HepG2 (cell line): ENCODE data around the gene TSACC. TPM values are rescaled to one million over a fixed set of nuclear protein-coding genes. Genes with fewer than 3 reads are reported as not detected.

Experiments
- CAMTA2 ChIP-seq: sonication (generic); formaldehyde crosslinking; IDR thresholded peaks from 2 replicates; pipeline ENCODE4 v1.4.0; 2020; ENCODE audit warnings: mild to moderate bottlenecking, missing genetic modification reagents, borderline replicate concordance
- CBX5 ChIP-seq: sonication (generic); formaldehyde crosslinking; IDR thresholded peaks from 2 replicates; pipeline ENCODE4 v1.4.0; 2020; ENCODE audit warnings: missing genetic modification reagents, borderline replicate concordance
- ETV6 ChIP-seq: sonication (generic); formaldehyde crosslinking; conservative IDR thresholded peaks from 2 replicates; pipeline ENCODE4 v1.4.0; 2020; ENCODE audit warnings: missing genetic modification reagents
- HES4 ChIP-seq: sonication (generic); formaldehyde crosslinking; IDR thresholded peaks from 2 replicates; pipeline ENCODE4 v1.9.0; 2021; ENCODE audit warnings: mild to moderate bottlenecking, missing genetic modification reagents, borderline replicate concordance
- KAT7 ChIP-seq: IDR thresholded peaks from 2 replicates; pipeline ENCODE4 v1.6.1; 2018; ENCODE audit warnings: borderline replicate concordance, missing compliant biosample characterization
- LBX2 ChIP-seq: sonication (generic); formaldehyde crosslinking; IDR thresholded peaks from 2 replicates; pipeline ENCODE4 v1.5.0; 2020; ENCODE audit warnings: missing genetic modification reagents, mild to moderate bottlenecking, borderline replicate concordance
- NAIF1 ChIP-seq: sonication (generic); formaldehyde crosslinking; IDR thresholded peaks from 2 replicates; pipeline ENCODE4 v1.5.0; 2020; ENCODE audit warnings: mild to moderate bottlenecking, missing genetic modification reagents, borderline replicate concordance
- NFYB ChIP-seq: sonication (generic); formaldehyde crosslinking; IDR thresholded peaks from 2 replicates; pipeline ENCODE4 v1.4.0; 2020; ENCODE audit warnings: missing genetic modification reagents
- NR2C2 ChIP-seq: sonication (generic); formaldehyde crosslinking; IDR thresholded peaks from 2 replicates; pipeline ENCODE4 v1.4.0; 2020; ENCODE audit warnings: missing genetic modification reagents, mild to moderate bottlenecking, moderate library complexity, borderline replicate concordance
- SIX1 ChIP-seq: sonication (generic); formaldehyde crosslinking; IDR thresholded peaks from 2 replicates; pipeline ENCODE4 v1.4.0; 2020; ENCODE audit warnings: missing genetic modification reagents, borderline replicate concordance
- SMC3 ChIP-seq: IDR thresholded peaks from 2 replicates; pipeline ENCODE4 v1.6.1; 2011; ENCODE audit warnings: low read length, improper control_type of control experiment
- UBTF ChIP-seq: sonication (generic); formaldehyde crosslinking; IDR thresholded peaks from 2 replicates; pipeline ENCODE4 v1.4.0; 2020; ENCODE audit warnings: mild to moderate bottlenecking, missing genetic modification reagents
- ZBTB43 ChIP-seq: sonication (generic); formaldehyde crosslinking; conservative IDR thresholded peaks from 2 replicates; pipeline ENCODE4 v1.4.0; 2020; ENCODE audit warnings: missing genetic modification reagents
- ZFP41 ChIP-seq: sonication (generic); formaldehyde crosslinking; IDR thresholded peaks from 2 replicates; pipeline ENCODE4 v1.4.0; 2020; ENCODE audit warnings: mild to moderate bottlenecking, missing genetic modification reagents, borderline replicate concordance
- ZNF263 ChIP-seq: sonication (generic); formaldehyde crosslinking; IDR thresholded peaks from 2 replicates; pipeline ENCODE4 v1.4.0; 2020; ENCODE audit warnings: missing genetic modification reagents
- ZNF354B ChIP-seq: sonication (generic); formaldehyde crosslinking; IDR thresholded peaks from 2 replicates; pipeline ENCODE4 v1.8.0; 2022; ENCODE audit warnings: mild to moderate bottlenecking, missing genetic modification reagents
- ZNF512 ChIP-seq: sonication (generic); formaldehyde crosslinking; IDR thresholded peaks from 2 replicates; pipeline ENCODE4 v1.4.0; 2020; ENCODE audit warnings: mild to moderate bottlenecking, missing genetic modification reagents
- ZNF770 ChIP-seq: sonication (generic); formaldehyde crosslinking; IDR thresholded peaks from 2 replicates; pipeline ENCODE4 v1.5.0; 2020; ENCODE audit warnings: mild to moderate bottlenecking, missing genetic modification reagents
- polyA plus RNA-seq, 8 experiments: library from polyadenylated mRNA; depleted of rRNA in 3 of 8; stranded (reverse) in 7 of 8; unstranded in 1 of 8; fragments of >200 nt; fragmentation: Illumina TruSeq in 4 of 8; extraction: Trizol in 4 of 8; gene quantifications; 2 replicates each; pipeline versions ENCODE4 v1.2.1 to v1.2.3, GENCODE V29; 2011 to 2016; ENCODE audit warnings: low read depth in 4 of 8, missing spikeins in 1 of 8, mixed read lengths in 1 of 8; ENCODE audit not compliant: insufficient read depth in 1 of 8
- total RNA-seq, 5 experiments: library from RNA; depleted of rRNA; stranded (reverse); fragments of >200 nt; fragmentation: Illumina TruSeq; extraction: Trizol; gene quantifications; 2 replicates each; pipeline ENCODE4 v1.2.3, GENCODE V29; 2016; ENCODE audit warnings: low read depth in 1 of 5

TSACC gene
- total and polyA plus RNA-seq, 2 of the 13 experiments (the other 11 are each of a cell fraction or from before 2014, with no cell fraction given): 1.5 to 2.6 TPM

- no peak for TF ChIP-seq UBTF (CRISPR knock-in tag)
- TF ChIP-seq NFYB (CRISPR knock-in tag): no peak
- TF ChIP-seq ZFP41 (CRISPR knock-in tag): no peak
- no peak for TF ChIP-seq NR2C2 (CRISPR knock-in tag)
- TF ChIP-seq CBX5 (CRISPR knock-in tag): no peak
- TF ChIP-seq ETV6 (CRISPR knock-in tag): no peak
- no peak for TF ChIP-seq ZBTB43 (CRISPR knock-in tag)
- TF ChIP-seq LBX2 (CRISPR knock-in tag): no peak
- TF ChIP-seq ZNF512: no peak
- TF ChIP-seq ZNF770 (CRISPR knock-in tag): peak; percentile 96
- 0 out of 2 replicates have a peak, but pooled peaks have one; percentile 16 for TF ChIP-seq NAIF1 (CRISPR knock-in tag)
- TF ChIP-seq ZNF354B (CRISPR knock-in tag): no peak
- TF ChIP-seq HES4 (CRISPR knock-in tag): no peak
- TF ChIP-seq SIX1 (CRISPR knock-in tag): no peak
- no peak for TF ChIP-seq KAT7
- peak; percentile 53; the same call in 1 of the 2 replicates for TF ChIP-seq ZNF263 (CRISPR knock-in tag)
- no peak for TF ChIP-seq CAMTA2
- TF ChIP-seq SMC3: no peak
These were observed 29.9 kb downstream of the TSACC start (continued) for GRCh38 chr1:156368157-156368658.
